Measurements from ENCODE around the gene SUSD4. TPM values are rescaled to one million over a fixed set of nuclear protein-coding genes. Genes with fewer than 3 reads are reported as not detected.

Gene SUSD4
- total and polyA plus RNA-seq, 2 of the 8 experiments (the other 6 are each of a cell fraction or from before 2014, with no cell fraction given): 3.9 to 5.2 TPM

- TF ChIP-seq NRF1 (IDR thresholded peaks at IDR 0.05; ENCODE audit: low read depth, low read length): no peak
These were observed 10.2 kb upstream of the SUSD4 start (continued) for GRCh38 chr1:223374064-223374610.

Measured in H1 (cell line).